K562 (cell line): ENCODE data around the gene FAM174C. TPM values are rescaled to one million over a fixed set of nuclear protein-coding genes. Genes with fewer than 3 reads are reported as not detected.

Experiments used
- ARHGAP35 ChIP-seq: fragments of 450-650 bp; IDR thresholded peaks from 2 replicates; pipeline ENCODE4 v1.6.1; 2018; ENCODE audit not compliant: partially characterized antibody
- BCOR ChIP-seq: fragments of 450-650 bp; IDR thresholded peaks from 2 replicates; pipeline ENCODE4 v1.6.1; 2016
- CREB1 ChIP-seq, 2 experiments: sonication (generic) in 1 of 2; formaldehyde crosslinking in 1 of 2; IDR thresholded peaks; 2 replicates each; pipeline versions ENCODE4 v1.6.1 to v1.8.0; 2012 to 2022; ENCODE audit warnings: inconsistent platforms in 1 of 2, mild to moderate bottlenecking in 1 of 2, missing genetic modification reagents in 1 of 2, moderate library complexity in 1 of 2
- CXXC5 ChIP-seq: fragments of 250-450 bp; sonication (Bioruptor Pico); IDR thresholded peaks from 2 replicates; pipeline ENCODE4 v1.8.0; 2022; ENCODE audit warnings: inconsistent platforms, mild to moderate bottlenecking, moderate library complexity
- MAFG ChIP-seq: fragments of 450-650 bp; conservative IDR thresholded peaks from 2 replicates; pipeline ENCODE4 v1.6.1; 2016; ENCODE audit warnings: missing genetic modification characterization, missing compliant biosample characterization
- SMAD4 ChIP-seq: fragments of 250-450 bp; sonication (Bioruptor Pico); conservative IDR thresholded peaks from 2 replicates; pipeline ENCODE4 v1.8.0; 2021; ENCODE audit warnings: inconsistent platforms, mild to moderate bottlenecking, moderate library complexity
- SMARCA4 ChIP-seq: fragments of 450-650 bp; IDR thresholded peaks from 2 replicates; pipeline ENCODE4 v1.6.1; 2016
- TFAM ChIP-seq: fragments of 250-450 bp; sonication (Bioruptor Pico); conservative IDR thresholded peaks from 2 replicates; pipeline ENCODE4 v1.5.0; 2021; ENCODE audit warnings: mild to moderate bottlenecking, moderate library complexity
- ZNF384 ChIP-seq: IDR thresholded peaks from 2 replicates; pipeline ENCODE4 v1.6.1; 2012; ENCODE audit warnings: low read depth, low read length, improper control_type of control experiment
- ZNF444 ChIP-seq: fragments of 250-450 bp; sonication (Bioruptor Pico); IDR thresholded peaks from 2 replicates; pipeline ENCODE4 v1.4.0; 2020; ENCODE audit warnings: mild to moderate bottlenecking, moderate library complexity
- polyA plus RNA-seq, 8 experiments: library from polyadenylated mRNA; depleted of rRNA in 4 of 8; stranded (reverse) in 5 of 8; unstranded in 3 of 8; fragments of >200 nt; fragmentation: Nextera tagmentation in 2 of 8; fragmentation: Illumina TruSeq in 1 of 8; extraction: Ambion mirVana in 2 of 8; extraction: Trizol in 1 of 8; gene quantifications; 2 replicates each; pipeline versions ENCODE4 v1.2.1 to v1.2.3, GENCODE V29; 2011 to 2014; ENCODE audit warnings: inconsistent platforms in 1 of 8, missing spikeins in 1 of 8
- total RNA-seq, 7 experiments: library from RNA; depleted of rRNA in 6 of 7; stranded (reverse); fragments of >200 nt in 6 of 7; fragmentation: Illumina TruSeq in 2 of 7; extraction: Trizol in 2 of 7; gene quantifications; 2 replicates each; pipeline versions ENCODE4 v1.2.1 to v1.2.3, GENCODE V29; 2011 to 2021; ENCODE audit warnings: low replicate concordance in 1 of 7
- TF ChIP-seq, protein P1 (sequence below), 2 experiments: IDR thresholded peaks; 2 replicates each; pipeline ENCODE4 v1.6.1; 2011; ENCODE audit warnings: borderline replicate concordance in 1 of 2, control low read depth in 1 of 2, low read depth in 1 of 2, low read length in 1 of 2, mild to moderate bottlenecking in 1 of 2, mixed read lengths in 1 of 2, moderate library complexity in 1 of 2; ENCODE audit not compliant: insufficient read depth in 1 of 2, insufficient read length in 1 of 2, poor library complexity in 1 of 2, severe bottlenecking in 1 of 2; ENCODE audit errors: extremely low read depth in 1 of 2
- TF ChIP-seq, protein P2 (sequence below), 3 experiments: fragments of 200-800 bp in 1 of 3; sonication (Bioruptor generic) in 1 of 3; sonication (generic) in 1 of 3; formaldehyde crosslinking in 1 of 3; IDR thresholded peaks; 2 replicates each; pipeline versions ENCODE4 v1.6.1 to v1.8.0; 2016 to 2022; ENCODE audit warnings: mild to moderate bottlenecking in 2 of 3, missing compliant biosample characterization in 2 of 3, missing genetic modification characterization in 2 of 3, missing genetic modification reagents in 1 of 3
- TF ChIP-seq, protein P3 (sequence below), 2 experiments: fragments of 450-650 bp; IDR thresholded peaks; 2 replicates each; pipeline ENCODE4 v1.6.1; 2016; ENCODE audit warnings: mild to moderate bottlenecking in 2 of 2, borderline replicate concordance in 1 of 2, low read depth in 1 of 2, moderate library complexity in 1 of 2
- TF ChIP-seq, protein P4 (sequence below), 2 experiments: fragments of 450-650 bp in 1 of 2; sonication (generic) in 1 of 2; formaldehyde crosslinking; conservative IDR thresholded peaks; 2 replicates each; pipeline versions ENCODE4 v1.4.0 to v1.8.1; 2020 to 2022; ENCODE audit warnings: mild to moderate bottlenecking in 1 of 2, missing genetic modification reagents in 1 of 2

Gene FAM174C
- total and polyA plus RNA-seq, 9 of the 15 experiments (the other 6 are each of a cell fraction or from before 2014, with no cell fraction given) = 0.66 to 89.6 (median 20.3) TPM

DNA sequence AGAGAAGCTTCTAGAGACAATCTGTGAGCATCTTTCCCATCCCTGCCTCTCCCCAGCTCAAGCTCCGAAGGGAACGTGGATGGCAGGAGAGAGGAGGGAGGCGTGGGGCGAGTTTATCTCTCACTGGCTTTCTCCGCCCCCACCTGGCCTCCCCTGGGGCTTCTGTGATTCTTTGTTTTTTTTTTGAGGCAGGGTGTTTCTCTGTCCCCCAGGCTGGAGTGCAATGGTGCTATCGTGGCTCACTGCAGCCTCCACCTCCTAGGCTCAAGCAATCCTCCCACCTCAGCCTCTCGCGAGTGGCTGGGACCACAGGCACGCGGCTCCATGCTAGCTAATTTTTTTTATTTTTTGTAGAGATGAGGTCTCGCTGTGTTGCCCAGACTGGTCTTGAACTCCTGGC is 33.4 kb downstream of the FAM174C start (continued):
- TF ChIP-seq BCOR (peak; percentile 56; the same call in 1 of the 2 replicates), ZNF444 (CRISPR knock-in tag) (no peak), MAFG (tag) (no peak), SMAD4 (0 out of 2 replicates have a peak, but pooled peaks have one; percentile 12), CREB1 (IDR thresholded peaks at IDR 0.05) (no peak), CREB1 (CRISPR knock-in tag; IDR thresholded peaks at IDR 0.05) (no peak), SMARCA4 (peak; percentile 31; the same call in 1 of the 2 replicates), ZNF384 (no peak; the same call in 1 of the 2 replicates), TFAM (CRISPR knock-in tag) (no peak), ARHGAP35 (no peak), CXXC5 (CRISPR knock-in tag) (peak; percentile 26; the same call in 1 of the 2 replicates)
- TF ChIP-seq, protein P1, sequence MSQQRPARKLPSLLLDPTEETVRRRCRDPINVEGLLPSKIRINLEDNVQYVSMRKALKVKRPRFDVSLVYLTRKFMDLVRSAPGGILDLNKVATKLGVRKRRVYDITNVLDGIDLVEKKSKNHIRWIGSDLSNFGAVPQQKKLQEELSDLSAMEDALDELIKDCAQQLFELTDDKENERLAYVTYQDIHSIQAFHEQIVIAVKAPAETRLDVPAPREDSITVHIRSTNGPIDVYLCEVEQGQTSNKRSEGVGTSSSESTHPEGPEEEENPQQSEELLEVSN (IDR thresholded peaks at IDR 0.05; ENCODE audit: borderline replicate concordance in 1 of 2, extremely low read depth in 1 of 2, insufficient read depth in 1 of 2, insufficient read length in 1 of 2, low read depth in 1 of 2, low read length in 1 of 2, poor library complexity in 1 of 2, severe bottlenecking in 1 of 2) = peak in 1 of 2 experiments; percentile 28
- TF ChIP-seq, protein P2, sequence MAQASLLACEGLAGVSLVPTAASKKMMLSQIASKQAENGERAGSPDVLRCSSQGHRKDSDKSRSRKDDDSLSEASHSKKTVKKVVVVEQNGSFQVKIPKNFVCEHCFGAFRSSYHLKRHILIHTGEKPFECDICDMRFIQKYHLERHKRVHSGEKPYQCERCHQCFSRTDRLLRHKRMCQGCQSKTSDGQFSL (CRISPR knock-in tag; IDR thresholded peaks at IDR 0.05) = no peak
- TF ChIP-seq, protein P2 (tag; IDR thresholded peaks at IDR 0.05) = no peak
- TF ChIP-seq, protein P3, sequence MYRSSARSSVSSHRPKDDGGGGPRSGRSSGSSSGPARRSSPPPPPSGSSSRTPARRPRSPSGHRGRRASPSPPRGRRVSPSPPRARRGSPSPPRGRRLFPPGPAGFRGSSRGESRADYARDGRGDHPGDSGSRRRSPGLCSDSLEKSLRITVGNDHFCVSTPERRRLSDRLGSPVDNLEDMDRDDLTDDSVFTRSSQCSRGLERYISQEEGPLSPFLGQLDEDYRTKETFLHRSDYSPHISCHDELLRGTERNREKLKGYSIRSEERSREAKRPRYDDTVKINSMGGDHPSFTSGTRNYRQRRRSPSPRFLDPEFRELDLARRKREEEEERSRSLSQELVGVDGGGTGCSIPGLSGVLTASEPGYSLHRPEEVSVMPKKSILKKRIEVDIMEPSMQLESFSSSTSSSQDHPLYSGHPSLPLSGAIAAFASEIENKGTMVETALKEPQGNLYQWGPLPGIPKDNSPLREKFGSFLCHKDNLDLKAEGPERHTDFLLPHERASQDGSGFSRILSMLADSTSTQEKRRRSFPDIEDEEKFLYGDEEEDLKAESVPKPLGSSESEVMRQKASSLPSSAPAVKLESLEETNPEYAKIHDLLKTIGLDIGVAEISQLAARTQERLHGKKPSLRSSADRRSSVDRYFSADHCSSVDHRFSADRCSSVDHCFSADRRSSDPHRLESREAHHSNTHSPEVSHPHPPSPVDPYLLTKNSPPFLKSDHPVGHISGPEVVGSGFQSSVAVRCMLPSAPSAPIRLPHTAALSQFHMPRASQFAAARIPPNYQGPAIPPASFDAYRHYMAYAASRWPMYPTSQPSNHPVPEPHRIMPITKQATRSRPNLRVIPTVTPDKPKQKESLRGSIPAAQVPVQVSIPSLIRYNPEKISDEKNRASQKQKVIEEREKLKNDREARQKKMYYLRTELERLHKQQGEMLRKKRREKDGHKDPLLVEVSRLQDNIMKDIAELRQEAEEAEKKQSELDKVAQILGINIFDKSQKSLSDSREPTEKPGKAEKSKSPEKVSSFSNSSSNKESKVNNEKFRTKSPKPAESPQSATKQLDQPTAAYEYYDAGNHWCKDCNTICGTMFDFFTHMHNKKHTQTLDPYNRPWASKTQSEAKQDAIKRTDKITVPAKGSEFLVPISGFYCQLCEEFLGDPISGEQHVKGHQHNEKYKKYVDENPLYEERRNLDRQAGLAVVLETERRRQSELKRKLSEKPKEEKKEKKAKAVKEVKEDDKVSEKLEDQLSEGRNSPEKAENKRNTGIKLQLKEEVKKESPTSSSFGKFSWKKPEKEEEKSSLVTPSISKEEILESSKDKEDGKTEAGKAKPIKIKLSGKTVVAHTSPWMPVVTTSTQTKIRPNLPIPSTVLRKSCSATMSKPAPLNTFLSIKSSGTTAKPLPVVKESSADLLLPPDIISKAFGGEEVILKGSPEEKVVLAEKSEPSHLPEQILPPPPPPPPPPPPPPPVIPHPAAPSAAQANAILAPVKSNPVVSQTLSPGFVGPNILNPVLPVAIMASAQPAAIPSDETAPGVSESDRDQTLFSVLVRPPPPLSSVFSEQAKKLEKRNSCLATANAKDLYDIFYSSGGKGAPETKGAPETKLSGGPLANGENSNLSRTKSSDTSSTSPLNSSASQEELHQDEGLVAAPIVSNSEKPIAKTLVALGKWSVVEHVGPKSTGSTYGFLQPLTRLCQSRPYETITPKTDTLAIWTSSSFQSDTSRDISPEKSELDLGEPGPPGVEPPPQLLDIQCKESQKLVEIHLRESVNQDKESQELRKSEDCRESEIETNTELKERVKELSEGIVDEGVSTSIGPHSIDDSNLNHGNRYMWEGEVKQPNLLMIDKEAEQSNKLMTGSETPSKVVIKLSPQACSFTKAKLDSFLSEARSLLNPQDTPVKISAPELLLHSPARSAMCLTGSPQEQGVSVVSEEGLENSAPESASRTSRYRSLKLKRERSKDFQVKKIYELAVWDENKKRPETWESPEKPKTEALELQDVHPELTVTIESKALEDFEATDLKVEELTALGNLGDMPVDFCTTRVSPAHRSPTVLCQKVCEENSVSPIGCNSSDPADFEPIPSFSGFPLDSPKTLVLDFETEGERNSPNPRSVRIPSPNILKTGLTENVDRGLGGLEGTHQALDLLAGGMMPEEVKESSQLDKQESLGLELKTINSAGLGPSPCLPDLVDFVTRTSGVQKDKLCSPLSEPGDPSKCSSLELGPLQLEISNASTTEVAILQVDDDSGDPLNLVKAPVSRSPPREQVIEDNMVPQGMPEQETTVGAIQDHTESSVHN (IDR thresholded peaks at IDR 0.05; ENCODE audit: borderline replicate concordance in 1 of 2, low read depth in 1 of 2) = no peak
- TF ChIP-seq, protein P4, sequence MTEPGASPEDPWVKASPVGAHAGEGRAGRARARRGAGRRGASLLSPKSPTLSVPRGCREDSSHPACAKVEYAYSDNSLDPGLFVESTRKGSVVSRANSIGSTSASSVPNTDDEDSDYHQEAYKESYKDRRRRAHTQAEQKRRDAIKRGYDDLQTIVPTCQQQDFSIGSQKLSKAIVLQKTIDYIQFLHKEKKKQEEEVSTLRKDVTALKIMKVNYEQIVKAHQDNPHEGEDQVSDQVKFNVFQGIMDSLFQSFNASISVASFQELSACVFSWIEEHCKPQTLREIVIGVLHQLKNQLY (CRISPR knock-in tag; conservative IDR thresholded peaks at IDR 0.05) = no peak
